ENCODE measurements around the gene CSTB.
A peak's percentile ranks its signal among the peaks of the same experiment; 100 is the strongest.

CSTB gene

GRCh38 chr21:43810505-43811261 lies 34.6 kb upstream of the CSTB start:
- DNase-seq (ENCODE audit: low spot score): peak; percentile 70

DNA sequence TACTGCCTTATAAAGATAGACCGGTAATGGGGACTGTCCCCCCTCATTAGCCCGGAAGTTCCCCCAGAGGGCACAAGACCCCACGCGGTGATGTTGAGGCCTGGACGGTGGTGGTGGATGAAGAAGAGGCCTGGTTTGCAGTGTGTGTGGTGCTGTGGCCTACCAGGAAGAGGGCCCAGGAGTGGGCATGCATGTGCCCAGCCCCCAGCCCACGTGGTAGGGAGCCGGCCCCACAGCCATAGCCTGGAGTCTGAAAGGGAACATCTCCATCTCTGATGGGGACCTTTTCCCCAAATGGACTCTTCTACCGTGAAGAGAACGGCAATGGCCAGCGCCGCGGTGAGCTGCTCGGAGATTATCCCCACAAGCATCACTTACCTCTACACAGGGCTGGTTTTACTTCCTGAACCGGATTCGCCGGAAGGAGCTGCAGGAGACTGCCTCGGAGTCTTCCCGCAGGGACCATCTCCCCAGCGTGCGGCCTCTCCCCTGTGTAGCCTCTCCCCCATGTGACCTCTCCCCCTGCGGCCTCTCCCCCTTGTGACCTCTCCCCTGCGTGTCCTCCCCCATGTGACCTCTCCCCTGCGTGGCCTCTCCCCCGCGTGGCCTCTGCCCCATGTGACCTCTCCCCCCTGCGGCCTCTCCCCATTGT lies 33.9 kb upstream of the CSTB start:
- DNase-seq (ENCODE audit: low spot score): no peak

DNA sequence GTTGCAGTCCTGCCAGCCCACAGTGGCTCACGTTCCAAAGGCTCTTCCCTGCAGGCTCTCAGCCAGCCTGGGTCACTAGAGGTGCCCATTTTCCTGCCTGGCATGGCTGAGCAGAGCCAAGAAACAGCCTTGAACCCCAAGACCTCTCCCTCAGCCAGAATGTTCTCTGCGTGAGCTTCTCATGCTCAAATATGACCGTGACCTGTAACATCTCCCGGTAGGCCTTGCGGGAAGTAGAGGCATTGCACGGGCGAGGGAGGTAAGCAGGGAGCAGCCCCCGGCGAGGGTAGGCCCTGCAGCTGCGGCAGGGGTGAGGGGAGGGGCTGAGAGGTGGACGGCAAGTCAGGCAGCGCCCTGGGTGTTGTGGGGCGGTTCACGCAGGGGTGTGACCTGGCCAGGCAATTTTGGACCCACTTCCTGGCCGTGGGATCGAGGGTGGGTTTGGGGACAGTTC lies 33.3 kb upstream of the CSTB start:
- no peak for DNase-seq (ENCODE audit: low spot score)

DNA sequence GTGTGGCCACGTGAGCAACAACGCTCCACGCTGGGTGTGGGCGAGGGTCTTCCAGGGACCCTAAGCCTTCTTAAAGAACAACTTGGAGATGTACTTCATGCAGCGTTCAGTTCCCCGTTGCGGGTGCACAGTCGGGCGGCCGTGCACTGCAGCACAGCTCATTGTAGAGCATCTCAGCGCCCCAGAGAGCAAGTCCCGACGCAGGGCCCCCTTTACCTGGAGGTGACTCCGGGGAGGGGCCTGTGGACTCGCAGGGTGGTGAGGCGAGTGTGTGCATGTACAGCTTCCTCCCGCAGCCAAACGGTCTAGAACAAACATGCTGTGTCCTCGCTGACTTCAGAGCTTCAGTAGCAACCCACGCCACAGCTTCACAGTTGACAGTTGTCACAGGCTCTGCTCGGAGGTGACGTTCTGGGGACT lies 32.7 kb upstream of the CSTB start:
- DNase-seq (ENCODE audit: low spot score): no peak

GRCh38 chr21:43808367-43808766 lies 32.3 kb upstream of the CSTB start:
- no peak for DNase-seq (ENCODE audit: low spot score)

DNA sequence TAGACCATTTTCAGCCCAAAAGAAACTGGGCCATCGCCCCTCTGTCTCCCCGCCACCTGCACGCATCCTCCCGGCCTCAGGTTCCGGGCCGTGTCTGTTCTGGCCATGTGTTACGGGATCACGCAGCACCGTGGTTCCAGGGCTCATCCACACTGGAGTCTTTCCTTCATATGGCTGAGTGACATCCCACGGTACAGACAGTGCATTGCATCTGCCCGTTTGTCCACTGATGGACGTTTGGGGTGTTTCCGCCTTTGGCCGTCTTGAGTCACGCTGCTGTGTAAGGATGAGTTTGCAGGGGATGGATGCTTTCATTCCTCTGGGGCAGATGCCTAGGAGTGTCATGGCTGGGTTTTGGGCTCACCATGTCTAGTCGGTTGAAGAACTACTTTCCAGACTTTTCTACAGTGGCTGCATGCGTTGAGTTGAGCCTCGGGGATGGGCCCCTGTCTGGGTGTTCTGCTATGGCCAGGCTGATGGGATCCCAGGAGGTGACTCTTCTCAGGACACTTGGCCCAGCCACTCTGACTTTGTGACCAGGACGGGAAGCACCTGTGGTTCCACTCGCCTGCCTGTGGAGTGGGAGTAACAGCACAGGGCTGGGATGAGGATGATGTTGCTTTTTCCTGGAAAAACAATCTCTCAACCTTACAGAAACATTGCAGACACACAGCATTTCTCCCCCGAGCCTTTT lies 30.1 kb upstream of the CSTB start:
- no peak for DNase-seq (ENCODE audit: low spot score)

DNA sequence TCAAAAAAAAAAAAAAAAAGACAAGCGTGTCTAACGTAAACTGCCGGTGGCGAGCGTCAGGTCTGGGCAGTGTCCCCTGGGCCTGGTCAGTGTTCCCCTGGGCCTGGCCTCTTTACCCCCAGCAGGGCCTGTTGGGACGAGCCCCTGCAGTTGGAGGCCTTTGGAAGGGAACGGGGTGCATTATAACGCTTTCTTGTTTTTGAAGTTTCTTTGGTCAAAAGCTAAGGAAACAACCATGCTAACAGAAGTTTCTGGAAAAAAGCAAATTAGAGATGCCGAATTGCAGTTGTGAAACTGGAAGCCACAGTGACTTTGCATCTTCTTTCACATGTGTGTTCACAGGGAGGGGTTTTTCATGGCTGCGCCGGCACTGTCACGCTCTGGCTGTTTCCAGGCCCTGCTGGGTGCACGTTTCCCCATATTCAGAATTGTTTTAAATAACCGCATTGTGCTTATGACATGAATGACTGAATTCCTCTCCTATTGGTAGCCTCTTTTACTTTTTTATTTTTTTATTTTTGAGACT lies 29.2 kb upstream of the CSTB start:
- DNase-seq (ENCODE audit: low spot score): no peak

DNA sequence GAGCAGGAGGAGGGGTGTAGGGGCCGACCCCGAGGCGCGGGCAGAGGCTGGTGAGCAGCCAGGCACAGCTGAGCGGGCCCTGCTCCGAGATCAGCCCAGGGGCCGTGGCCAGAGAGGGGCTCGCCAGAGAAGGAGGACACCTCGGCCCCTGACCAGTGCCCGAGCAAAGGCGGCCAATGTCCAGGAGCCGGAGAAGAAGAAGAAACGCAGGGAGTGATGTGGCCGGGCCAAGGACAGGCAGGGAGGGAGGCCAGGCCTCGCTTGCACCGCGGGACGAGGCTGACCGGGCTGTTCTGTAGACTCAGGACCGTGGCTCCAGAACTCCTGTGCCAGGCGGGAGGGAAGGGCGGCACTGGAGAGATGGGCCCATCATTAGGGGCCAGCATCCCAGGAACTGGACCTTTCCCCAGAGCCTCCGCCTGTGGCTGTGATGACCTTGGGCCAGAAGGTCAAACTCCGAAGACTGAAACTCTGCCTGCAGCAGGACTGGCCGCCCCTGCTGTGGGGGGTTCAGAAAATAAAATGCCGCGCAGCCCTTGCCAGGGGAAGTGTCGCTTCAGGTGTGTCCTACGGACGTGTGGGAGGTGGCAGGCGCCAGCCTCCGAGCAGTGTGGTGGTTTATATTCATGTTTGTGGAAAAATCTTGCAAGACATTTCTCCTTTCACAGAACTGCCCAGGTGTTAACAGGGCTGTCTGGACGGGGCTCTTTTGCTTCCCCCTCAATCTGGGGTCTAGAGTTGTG lies 27.6 kb upstream of the CSTB start:
- no peak for DNase-seq (ENCODE audit: low spot score)

DNA sequence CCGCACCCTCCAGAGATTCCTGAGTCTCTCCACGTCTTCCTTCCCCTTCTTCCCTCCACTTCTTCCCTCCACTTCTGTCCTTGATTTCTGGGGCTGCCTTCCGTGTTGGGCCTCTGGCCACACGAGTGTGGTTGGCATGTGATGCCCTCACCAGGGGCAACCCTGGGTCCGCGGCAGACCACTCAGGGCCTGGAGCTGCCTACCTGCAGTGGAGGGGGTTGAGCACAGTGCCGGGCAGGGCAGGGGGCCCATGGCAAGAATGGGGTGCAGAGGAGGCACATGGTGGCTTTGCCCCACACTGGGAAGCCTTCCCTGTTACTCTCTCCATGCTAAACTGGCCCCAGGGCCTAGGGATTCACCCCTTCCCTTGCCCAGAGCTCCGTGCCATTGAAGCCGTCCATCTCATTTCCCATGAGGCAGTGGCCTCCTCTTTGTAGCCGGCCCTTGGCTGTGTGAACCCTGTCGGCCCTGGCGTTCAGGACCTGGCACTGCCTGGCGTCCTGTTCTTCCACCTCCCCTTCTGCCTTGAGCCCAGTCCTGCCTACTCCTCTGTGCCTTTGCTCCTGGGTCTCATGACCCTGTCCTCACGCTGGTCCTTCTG lies 26.7 kb upstream of the CSTB start:
- DNase-seq (ENCODE audit: low spot score): no peak

- DNase-seq (ENCODE audit: low spot score): no peak
Observed at GRCh38 chr21:43801006-43801783, 25.1 kb upstream of the CSTB start.

GRCh38 chr21:43800566-43800965 lies 24.5 kb upstream of the CSTB start:
- DNase-seq (ENCODE audit: low spot score): no peak

GRCh38 chr21:43800124-43800523 lies 24.0 kb upstream of the CSTB start:
- DNase-seq (ENCODE audit: low spot score): no peak

GRCh38 chr21:43799301-43799840 lies 23.3 kb upstream of the CSTB start:
- no peak for DNase-seq (ENCODE audit: low spot score)

- DNase-seq (ENCODE audit: low spot score): no peak
Observed at GRCh38 chr21:43797925-43798715, 22.0 kb upstream of the CSTB start.

DNA sequence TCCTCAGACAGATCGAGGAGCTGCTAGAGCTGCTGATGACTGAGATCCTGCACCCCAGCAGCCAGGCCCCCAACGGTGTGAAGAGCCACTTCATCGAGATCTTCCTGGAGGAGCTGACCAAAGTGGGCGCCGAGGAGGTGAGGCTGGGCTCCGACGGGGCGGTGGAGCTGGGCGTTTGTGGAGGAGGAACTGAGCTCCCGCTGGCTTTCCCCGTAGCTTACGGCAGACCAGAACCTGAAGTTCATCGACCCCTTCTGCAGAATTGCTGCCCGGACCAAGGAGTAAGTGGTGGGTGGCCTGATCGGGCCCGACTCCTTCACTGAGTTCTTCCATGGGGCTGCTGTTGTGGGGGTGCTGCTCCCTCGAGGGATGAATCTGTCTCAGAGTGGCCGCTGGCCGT lies 21.3 kb upstream of the CSTB start:
- no peak for DNase-seq (ENCODE audit: low spot score)

DNA sequence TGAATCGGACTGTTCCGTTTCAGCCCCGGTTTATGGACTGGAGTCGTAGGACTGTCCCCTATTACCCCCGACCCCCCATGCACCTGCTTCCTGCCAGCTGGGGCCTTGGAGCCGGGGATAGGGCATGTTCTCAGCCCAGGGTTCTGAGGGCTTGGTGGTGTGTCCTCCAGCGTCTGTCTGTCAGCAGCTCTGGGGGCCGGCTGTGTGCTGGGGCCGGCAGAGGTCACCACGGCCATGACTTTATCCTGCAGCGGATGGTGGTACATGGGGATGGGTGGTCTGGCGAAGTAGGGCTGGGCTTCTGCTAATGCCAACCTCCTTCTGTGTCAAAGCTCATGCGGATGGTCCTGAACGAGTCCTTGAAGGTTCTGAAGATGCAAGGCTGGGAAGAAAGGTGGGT lies 18.7 kb upstream of the CSTB start:
- DNase-seq (ENCODE audit: low spot score): no peak

GRCh38 chr21:43794311-43794710 lies 18.2 kb upstream of the CSTB start:
- DNase-seq (ENCODE audit: low spot score): no peak

DNA sequence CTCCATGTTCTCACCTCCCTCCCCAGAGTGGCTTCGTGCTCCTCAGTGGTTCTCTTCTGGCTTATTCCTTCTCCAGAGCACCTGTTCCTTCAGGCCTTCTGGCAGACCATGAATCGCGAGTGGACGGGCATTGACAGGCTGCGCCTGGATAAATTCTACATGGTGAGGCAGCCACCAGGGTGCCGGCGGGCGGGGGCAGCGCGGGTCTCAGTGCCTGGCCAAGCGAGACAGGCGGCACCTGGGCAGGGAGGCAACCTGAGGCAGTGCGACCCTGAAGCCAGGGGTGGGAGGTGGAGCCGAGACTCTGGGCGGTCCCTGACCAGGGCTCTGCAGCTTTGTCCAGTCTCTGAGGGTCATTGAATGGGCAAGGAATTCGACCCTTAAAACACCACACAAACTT lies 17.1 kb upstream of the CSTB start:
- DNase-seq (ENCODE audit: low spot score): no peak

- no peak for DNase-seq (ENCODE audit: low spot score)
Observed at GRCh38 chr21:43792406-43792805, 16.3 kb upstream of the CSTB start.

GRCh38 chr21:43790010-43790524 lies 14.0 kb upstream of the CSTB start:
- no peak for DNase-seq (ENCODE audit: low spot score)
